H9 (cell line): ENCODE measurements around the gene LRRFIP2. TPM values are rescaled to one million over a fixed set of nuclear protein-coding genes. Genes with fewer than 3 reads are reported as not detected.

Experiments used
- DNase-seq: peaks from one replicate; pipeline ENCODE4 v3.0.0-alpha.2; 2017
- H2AFZ ChIP-seq: one replicate; pipeline ENCODE4 v1.6.1; 2013; ENCODE audit warnings: mild to moderate bottlenecking, low read length, control low read depth, moderate library complexity
- H2AK5ac ChIP-seq: 2 replicates; pipeline ENCODE4 v1.6.1; 2013; ENCODE audit warnings: low read length, control low read depth, mixed read lengths; ENCODE audit not compliant: insufficient read length
- H2BK120ac ChIP-seq: one replicate; pipeline ENCODE4 v1.6.1; 2013; ENCODE audit warnings: low read depth, mild to moderate bottlenecking, low read length, control low read depth, inconsistent platforms; ENCODE audit not compliant: poor library complexity, severe bottlenecking
- H2BK12ac ChIP-seq: 2 replicates; pipeline ENCODE4 v1.6.1; 2013; ENCODE audit warnings: low read length, control low read depth, mixed read lengths, low read depth; ENCODE audit not compliant: insufficient read length
- H2BK15ac ChIP-seq: 2 replicates; pipeline ENCODE4 v1.6.1; 2013; ENCODE audit warnings: low read depth, low read length, control low read depth
- H2BK20ac ChIP-seq: one replicate; pipeline ENCODE4 v1.6.1; 2013; ENCODE audit warnings: low read depth, mild to moderate bottlenecking, low read length, control low read depth, inconsistent platforms; ENCODE audit not compliant: poor library complexity, severe bottlenecking
- H2BK5ac ChIP-seq: 2 replicates; pipeline ENCODE4 v1.6.1; 2013; ENCODE audit warnings: low read length, control low read depth, mixed read lengths; ENCODE audit not compliant: insufficient read length
- H3K14ac ChIP-seq: 2 replicates; pipeline ENCODE4 v1.6.1; 2013; ENCODE audit warnings: low read length, control low read depth; ENCODE audit not compliant: insufficient read depth
- H3K18ac ChIP-seq: 2 replicates; pipeline ENCODE4 v1.6.1; 2013; ENCODE audit warnings: low read depth, mild to moderate bottlenecking, mixed read lengths, low read length, control low read depth; ENCODE audit not compliant: insufficient read length
- H3K23ac ChIP-seq: 2 replicates; pipeline ENCODE4 v1.6.1; 2013; ENCODE audit warnings: low read length, control low read depth, mixed read lengths, low read depth; ENCODE audit not compliant: insufficient read length
- H3K23me2 ChIP-seq: 2 replicates; pipeline ENCODE4 v1.6.1; 2013; ENCODE audit warnings: low read depth, mild to moderate bottlenecking, mixed read lengths, low read length, control low read depth; ENCODE audit not compliant: insufficient read length, poor library complexity, severe bottlenecking
- H3K27ac ChIP-seq: 2 replicates; pipeline ENCODE4 v1.5.1; 2013; ENCODE audit warnings: low read length, control low read depth, mixed read lengths, low read depth; ENCODE audit not compliant: insufficient read length
- H3K27me3 ChIP-seq: 2 replicates; pipeline ENCODE4 v1.6.1; 2013; ENCODE audit warnings: low read length, control low read depth, inconsistent platforms; ENCODE audit not compliant: insufficient read depth
- H3K4ac ChIP-seq: 2 replicates; pipeline ENCODE4 v1.6.1; 2013; ENCODE audit warnings: low read depth, mild to moderate bottlenecking, control low read depth, inconsistent platforms, low read length, moderate library complexity
- H3K4me1 ChIP-seq: 2 replicates; pipeline ENCODE4 v1.6.1; 2013; ENCODE audit warnings: low read length, control low read depth, inconsistent platforms; ENCODE audit not compliant: insufficient read depth
- H3K4me2 ChIP-seq: 2 replicates; pipeline ENCODE4 v1.6.1; 2013; ENCODE audit warnings: low read length, control low read depth, mixed read lengths; ENCODE audit not compliant: insufficient read length, insufficient read depth
- H3K56ac ChIP-seq: 2 replicates; pipeline ENCODE4 v1.6.1; 2013; ENCODE audit warnings: low read depth, mild to moderate bottlenecking, mixed read lengths, low read length, control low read depth; ENCODE audit not compliant: insufficient read length
- H3K79me1 ChIP-seq: 2 replicates; pipeline ENCODE4 v1.6.1; 2013; ENCODE audit warnings: low read depth, mild to moderate bottlenecking, moderate library complexity, low read length, control low read depth, inconsistent platforms; ENCODE audit not compliant: insufficient read depth, poor library complexity, severe bottlenecking
- H3K79me2 ChIP-seq: 2 replicates; pipeline ENCODE4 v1.6.1; 2013; ENCODE audit warnings: low read length, control low read depth, inconsistent platforms; ENCODE audit not compliant: insufficient read depth
- H3K9ac ChIP-seq: 2 replicates; pipeline ENCODE4 v1.6.1; 2013; ENCODE audit warnings: low read length, control low read depth, mixed read lengths; ENCODE audit not compliant: insufficient read length; ENCODE audit errors: extremely low read depth
- H3K9me3 ChIP-seq: one replicate; pipeline ENCODE4 v1.6.1; 2013; ENCODE audit warnings: low read depth, low read length, inconsistent platforms; ENCODE audit not compliant: control insufficient read depth
- H3T11ph ChIP-seq: one replicate; pipeline ENCODE4 v1.6.1; 2013; ENCODE audit warnings: mild to moderate bottlenecking, low read length, control low read depth, inconsistent platforms
- H4K20me1 ChIP-seq: one replicate; pipeline ENCODE4 v1.6.1; 2013; ENCODE audit not compliant: control insufficient read depth, insufficient read length, insufficient read depth
- H4K5ac ChIP-seq: 2 replicates; pipeline ENCODE4 v1.6.1; 2013; ENCODE audit warnings: low read depth, mild to moderate bottlenecking, mixed read lengths, low read length, control low read depth; ENCODE audit not compliant: insufficient read length
- H4K8ac ChIP-seq: replicated peaks from 2 replicates; pipeline ENCODE4 v1.6.1; 2013; ENCODE audit warnings: low read length, control low read depth, mixed read lengths, low read depth; ENCODE audit not compliant: insufficient read length
- H4K91ac ChIP-seq: 2 replicates; pipeline ENCODE4 v1.6.1; 2013; ENCODE audit warnings: low read depth, mild to moderate bottlenecking, moderate library complexity, mixed read lengths, low read length, control low read depth; ENCODE audit not compliant: insufficient read length
- H3K27ac Mint-ChIP-seq, 3 experiments: 2 replicates in 2 of 3; 3 replicates in 1 of 3; pipeline ENCODE4 v1.8.0; 2020 to 2021; ENCODE audit warnings: mixed read lengths in 3 of 3, mild to moderate bottlenecking in 1 of 3, moderate library complexity in 1 of 3
- H3K27me3 Mint-ChIP-seq: 2 replicates; pipeline ENCODE4 v1.8.0; 2021; ENCODE audit warnings: low read depth, mild to moderate bottlenecking, moderate library complexity, mixed read lengths
- H3K36me3 Mint-ChIP-seq, 3 experiments: 2 replicates in 2 of 3; 3 replicates in 1 of 3; pipeline ENCODE4 v1.8.0; 2020 to 2021; ENCODE audit warnings: low read depth in 3 of 3, mixed read lengths in 3 of 3; ENCODE audit not compliant: insufficient read depth in 1 of 3
- H3K4me1 Mint-ChIP-seq, 2 experiments: 2 replicates each; pipeline ENCODE4 v1.8.0; 2020; ENCODE audit warnings: mixed read lengths in 2 of 2
- H3K4me3 Mint-ChIP-seq, 2 experiments: 2 replicates in 1 of 2; 3 replicates in 1 of 2; pipeline ENCODE4 v1.8.0; 2020 to 2021; ENCODE audit warnings: mild to moderate bottlenecking in 2 of 2, mixed read lengths in 2 of 2, moderate library complexity in 1 of 2
- H3K9me3 Mint-ChIP-seq, 2 experiments: 2 replicates in 1 of 2; 3 replicates in 1 of 2; pipeline ENCODE4 v1.8.0; 2020; ENCODE audit warnings: mild to moderate bottlenecking in 2 of 2, mixed read lengths in 2 of 2, moderate library complexity in 1 of 2
- whole genome bisulfite sequencing: extraction: QIAGEN DNeasy Blood & Tissue Kit; methylation state at CpG from one replicate; pipeline ENCODE4 v1.1.7; 2013; ENCODE audit warnings: missing lambda C conversion rate, low lambda C conversion rate, mixed read lengths; ENCODE audit not compliant: insufficient read length; ENCODE audit errors: extremely low coverage; 5-methylcytosine and 5-hydroxymethylcytosine counted together
- total RNA-seq: library from RNA; stranded (reverse); gene quantifications from 2 replicates; pipeline ENCODE4 v1.2.1, GENCODE V29; 2021
- TF ChIP-seq, protein P1 (sequence below): fragments of 200-600 bp; sonication (generic); conservative IDR thresholded peaks from 3 replicates; pipeline ENCODE4 v1.8.0; 2021; ENCODE audit warnings: antibody characterized with exemption, mild to moderate bottlenecking

Gene LRRFIP2
- total RNA-seq, 1 experiment from 2014 or later, result 30.7 TPM

DNA sequence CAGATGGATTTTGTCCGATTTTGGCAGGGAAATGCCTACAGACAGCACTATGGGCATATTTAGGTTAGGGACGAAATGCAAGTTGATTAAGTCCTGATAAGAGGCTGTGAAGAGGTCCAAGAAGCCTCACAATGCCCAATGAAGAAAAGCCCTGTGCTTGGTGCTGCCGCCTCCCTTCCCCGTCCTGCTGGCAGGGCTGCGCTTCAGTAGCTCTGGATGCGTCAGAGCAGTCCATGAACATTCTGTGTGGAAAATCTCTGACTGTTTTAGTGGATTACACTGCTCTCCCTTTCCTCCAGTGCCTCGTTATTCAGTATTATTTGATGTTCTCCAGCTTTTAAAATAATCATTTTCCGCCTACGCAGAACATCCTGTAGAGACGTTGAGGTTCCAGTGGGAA, 141.4 kb downstream of the LRRFIP2 start:
- Histone ChIP-seq H3K27ac (no peak overlapping the region), H2AK5ac (no peak overlapping the region), H2BK120ac (no peak overlapping the region), H2BK15ac (no peak overlapping the region), H3K79me1 (peaks cover 3% of the 10 kb centered on the region), H3K4me2 (no peak overlapping the region), H2BK12ac (no peak overlapping the region), H2BK20ac (no peak overlapping the region), H4K20me1 (no peaks in the 10 kb centered on the region), H3K9ac (no peak overlapping the region), H4K91ac (no peak overlapping the region), H3K27me3 (no peaks in the 10 kb centered on the region), H3K23ac (no peak overlapping the region), H4K5ac (no peak overlapping the region), H3K14ac (no peak overlapping the region), H3K18ac (no peak overlapping the region), H3K9me3 (no peaks in the 10 kb centered on the region), H3K79me2 (no peaks in the 10 kb centered on the region; the same call in 1 of the 2 replicates), H2BK5ac (no peak overlapping the region), H3T11ph (no peak overlapping the region), H3K4me1 (no peaks in the 10 kb centered on the region), H3K23me2 (no peaks in the 10 kb centered on the region), H4K8ac (no peak overlapping the region), H3K4ac (no peak overlapping the region), H2AFZ (no peak overlapping the region), H3K56ac (no peak overlapping the region)
- Mint-ChIP-seq H3K27ac (no peak overlapping the region), H3K4me1 (no peaks in the 10 kb centered on the region), H3K27me3 (no peaks in the 10 kb centered on the region), H3K4me3 (no peak overlapping the region), H3K9me3 (peaks cover 10 to 14% of the 10 kb centered on the region in 2 experiments; a peak in 3 of 5 replicates), H3K36me3 (peaks cover 53 to 75% (median 63%) of the 10 kb centered on the region in 3 experiments)
- no CpG with 5 or more reads among the region's 10 CpGs for WGBS
- no peak for DNase-seq
- TF ChIP-seq, protein P1, sequence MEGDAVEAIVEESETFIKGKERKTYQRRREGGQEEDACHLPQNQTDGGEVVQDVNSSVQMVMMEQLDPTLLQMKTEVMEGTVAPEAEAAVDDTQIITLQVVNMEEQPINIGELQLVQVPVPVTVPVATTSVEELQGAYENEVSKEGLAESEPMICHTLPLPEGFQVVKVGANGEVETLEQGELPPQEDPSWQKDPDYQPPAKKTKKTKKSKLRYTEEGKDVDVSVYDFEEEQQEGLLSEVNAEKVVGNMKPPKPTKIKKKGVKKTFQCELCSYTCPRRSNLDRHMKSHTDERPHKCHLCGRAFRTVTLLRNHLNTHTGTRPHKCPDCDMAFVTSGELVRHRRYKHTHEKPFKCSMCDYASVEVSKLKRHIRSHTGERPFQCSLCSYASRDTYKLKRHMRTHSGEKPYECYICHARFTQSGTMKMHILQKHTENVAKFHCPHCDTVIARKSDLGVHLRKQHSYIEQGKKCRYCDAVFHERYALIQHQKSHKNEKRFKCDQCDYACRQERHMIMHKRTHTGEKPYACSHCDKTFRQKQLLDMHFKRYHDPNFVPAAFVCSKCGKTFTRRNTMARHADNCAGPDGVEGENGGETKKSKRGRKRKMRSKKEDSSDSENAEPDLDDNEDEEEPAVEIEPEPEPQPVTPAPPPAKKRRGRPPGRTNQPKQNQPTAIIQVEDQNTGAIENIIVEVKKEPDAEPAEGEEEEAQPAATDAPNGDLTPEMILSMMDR, result no peak
